Activated CD8-positive, alpha-beta memory T cell treated with anti-CD3 and anti-CD28 coated beads, Interleukin-2, amount 50 U/mL, for 24 hours (primary cell): ENCODE measurements around the gene MME.

Experiments
- DNase-seq: peaks from one replicate; pipeline ENCODE4 v3.0.0-alpha.2; 2020; ENCODE audit errors: extremely low read depth

MME gene

DNA sequence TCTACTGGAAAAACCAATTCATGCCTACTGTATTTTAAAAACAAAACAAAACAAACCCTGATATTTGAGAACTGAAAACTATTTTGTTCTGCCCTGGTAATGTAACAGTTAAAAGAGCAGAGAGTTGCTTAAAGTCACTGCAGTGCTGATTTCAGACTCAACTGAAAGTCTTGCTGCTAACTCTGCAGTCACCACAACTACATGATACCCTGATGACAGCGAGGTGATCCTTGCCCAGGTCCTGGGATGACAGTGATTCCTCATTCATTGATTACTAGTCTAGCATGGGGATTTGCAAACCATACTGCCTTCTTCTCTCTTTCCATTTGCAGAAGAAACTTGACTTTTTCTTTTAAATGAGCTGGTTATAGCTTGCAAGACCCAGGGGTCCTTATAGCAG is 67.5 kb downstream of the MME start:
- DNase-seq = no peak

DNA sequence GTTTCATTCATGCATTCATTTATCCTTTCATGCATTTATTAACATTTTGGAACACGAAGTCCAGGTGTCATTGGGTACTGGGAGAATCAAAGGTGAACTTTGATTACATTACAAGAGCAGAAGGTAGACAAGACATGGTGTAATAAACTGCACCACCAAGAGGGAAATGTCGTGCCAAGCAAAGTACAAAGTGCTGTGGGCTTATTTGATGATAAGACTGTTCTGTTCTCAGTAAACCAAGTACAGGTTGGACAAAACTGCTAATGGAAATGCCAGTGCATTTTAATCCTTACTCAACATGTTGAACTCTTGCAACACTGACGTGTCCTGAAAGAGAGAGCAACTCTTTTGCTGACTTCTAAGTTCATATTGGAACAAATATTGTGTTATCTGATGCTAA is 69.4 kb downstream of the MME start:
- no peak for DNase-seq

DNA sequence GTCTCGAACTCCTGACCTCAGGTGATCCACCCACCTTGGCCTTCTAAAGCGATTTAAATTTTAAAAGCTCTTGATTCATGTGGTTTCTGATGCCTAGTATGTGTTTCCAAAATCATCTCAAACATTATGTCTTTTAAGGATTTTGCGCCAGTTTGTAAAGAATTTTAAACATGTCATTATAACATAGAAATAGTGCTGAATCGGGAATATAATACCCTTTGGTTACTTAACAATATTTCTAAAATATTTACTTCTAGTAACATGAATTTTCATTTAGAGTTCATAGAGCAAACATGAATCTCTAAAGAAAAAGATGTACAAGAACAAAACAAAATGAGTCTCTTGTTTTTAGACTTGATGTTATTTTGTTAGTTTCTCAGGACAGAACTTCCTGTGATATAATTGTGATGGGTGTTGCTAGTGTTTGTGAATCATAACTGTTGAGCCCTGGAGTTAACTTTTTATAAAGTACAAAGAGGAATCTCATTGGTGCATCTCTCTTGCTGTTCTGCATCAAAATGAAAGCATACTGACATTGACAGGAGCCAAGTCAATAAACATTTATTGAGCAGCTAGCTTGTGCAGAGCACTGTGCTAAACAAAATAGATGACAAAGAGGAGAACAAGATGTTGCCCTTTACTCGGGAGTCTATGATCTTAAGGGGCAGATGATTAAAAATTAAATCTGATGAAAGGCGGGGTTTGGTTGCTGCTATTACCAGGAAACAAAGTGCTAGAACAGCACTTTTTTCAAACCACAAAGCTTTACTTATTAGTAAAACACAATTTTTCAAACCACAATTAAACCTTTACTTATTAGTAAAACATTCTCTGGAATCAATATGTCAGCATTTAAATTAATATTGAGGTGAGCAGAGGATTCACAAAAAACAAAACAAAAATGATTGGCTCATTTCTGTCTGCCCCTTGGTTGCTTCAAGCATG is 73.4 kb downstream of the MME start:
- DNase-seq = no peak

DNA sequence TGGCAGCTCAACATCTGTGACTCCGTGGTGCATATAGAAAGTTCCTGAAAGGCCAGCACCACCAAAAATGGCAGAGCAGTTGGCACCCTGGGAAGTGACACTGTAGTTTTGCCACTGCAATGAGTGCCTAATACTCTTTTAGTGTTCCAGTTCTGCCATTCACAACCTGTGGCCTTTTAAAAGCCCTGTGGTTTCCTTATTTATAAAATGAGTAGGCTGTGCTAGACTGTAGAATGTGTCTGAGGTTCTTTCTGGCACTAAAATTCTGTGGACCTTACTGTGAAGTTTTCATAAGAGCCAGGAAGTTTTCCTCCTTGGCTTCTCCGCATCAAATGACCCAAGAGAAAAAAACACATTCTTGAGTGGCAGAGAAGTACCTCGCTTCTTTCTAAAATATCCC is 74.1 kb downstream of the MME start:
- DNase-seq = no peak

DNA sequence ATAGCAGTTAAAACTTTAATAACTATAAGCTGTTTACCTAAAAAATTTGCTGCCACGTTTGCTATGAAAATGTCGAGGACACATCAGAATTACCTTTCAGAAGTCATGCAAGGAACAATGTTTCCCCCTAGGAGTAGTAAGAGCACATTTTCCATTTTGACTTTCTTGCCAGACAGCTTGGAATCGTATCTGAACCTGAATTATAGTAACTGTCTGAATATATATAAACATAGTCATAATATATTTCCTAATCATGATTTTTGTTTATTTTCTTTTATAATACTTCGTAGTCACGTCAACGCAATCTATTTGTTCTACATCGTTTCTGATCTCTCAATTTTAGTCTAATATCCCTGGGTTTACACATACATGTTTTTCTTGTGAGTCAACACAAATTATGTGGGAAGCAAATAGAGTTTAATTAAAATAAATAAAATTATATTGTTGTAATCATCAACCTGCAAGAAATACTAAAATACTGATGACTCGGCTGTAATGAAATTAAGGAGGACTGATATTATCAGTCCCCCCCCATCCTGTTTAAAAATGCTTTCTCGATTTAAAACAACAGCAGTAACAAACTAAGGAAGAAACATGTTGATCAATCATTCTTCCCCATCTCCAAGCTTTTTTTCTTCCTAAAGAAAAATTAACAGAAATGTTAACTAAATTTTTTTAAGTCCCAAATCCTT is 78.4 kb downstream of the MME start:
- no peak for DNase-seq

DNA sequence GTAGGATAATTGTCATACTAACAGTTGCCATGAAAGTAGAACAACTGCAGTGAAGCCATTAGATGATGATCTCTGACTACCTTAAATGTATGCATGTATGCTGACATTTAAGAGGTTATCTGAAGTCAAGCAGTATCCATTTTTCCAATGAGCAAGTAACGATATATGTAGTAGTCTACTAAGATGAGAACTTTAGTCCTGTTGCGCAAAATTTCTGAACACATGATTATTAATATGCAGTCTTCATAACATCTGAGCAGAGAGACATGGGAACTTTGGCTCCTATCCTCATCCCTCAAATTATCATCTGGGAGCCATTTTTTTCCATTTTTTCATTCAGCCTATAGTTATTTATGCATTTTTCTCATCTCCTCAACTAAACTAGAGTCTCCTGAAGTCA is 79.2 kb downstream of the MME start:
- DNase-seq = no peak

DNA sequence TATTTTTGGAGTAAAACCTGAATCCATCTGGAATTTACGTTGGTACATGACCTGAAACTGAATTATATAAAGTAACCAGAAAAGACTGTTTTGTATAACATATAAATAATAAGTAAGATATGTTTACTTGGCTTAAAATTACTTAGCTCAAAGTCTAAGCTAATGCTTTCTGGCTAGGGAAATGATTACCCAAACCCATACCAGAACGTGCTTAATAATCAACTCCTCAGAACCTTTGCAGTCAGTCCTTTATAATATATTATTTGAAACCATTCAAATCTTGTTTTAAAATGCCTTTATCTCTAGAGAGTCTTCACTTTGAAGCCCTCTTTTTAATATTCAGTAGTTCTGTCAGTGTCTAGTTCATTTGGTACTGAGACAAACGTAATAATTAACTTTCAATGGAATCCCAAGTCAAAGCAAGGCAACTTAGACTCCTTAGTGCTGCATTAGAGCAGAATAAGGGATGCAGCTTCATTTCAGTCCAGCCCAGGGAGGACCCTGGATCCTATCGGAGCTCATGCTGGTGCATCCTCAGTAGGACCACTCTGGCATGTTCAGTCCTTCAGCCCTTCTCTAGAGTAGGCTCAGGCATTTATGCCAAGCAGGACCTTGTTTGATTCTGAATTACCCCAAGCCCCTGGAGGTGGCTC is 81.6 kb downstream of the MME start:
- DNase-seq = no peak

DNA sequence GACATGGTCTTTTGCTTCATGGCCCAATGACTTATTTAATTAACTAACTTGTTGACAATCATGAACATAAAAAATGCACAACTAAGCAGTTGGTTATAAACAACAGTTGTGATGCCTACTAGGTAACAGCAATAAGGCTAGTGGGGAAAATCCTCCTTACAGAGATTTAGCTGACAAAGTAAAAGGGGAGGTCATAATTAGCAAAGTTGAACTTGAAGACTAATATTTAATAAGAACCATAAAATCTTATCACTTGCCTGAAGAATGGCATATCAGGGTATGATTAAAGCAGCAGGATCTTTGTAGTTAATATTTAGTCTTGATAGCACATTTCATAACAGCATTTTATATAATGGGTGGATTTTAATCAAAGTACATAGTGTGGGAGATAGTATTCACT is 84.2 kb downstream of the MME start:
- no peak for DNase-seq

DNA sequence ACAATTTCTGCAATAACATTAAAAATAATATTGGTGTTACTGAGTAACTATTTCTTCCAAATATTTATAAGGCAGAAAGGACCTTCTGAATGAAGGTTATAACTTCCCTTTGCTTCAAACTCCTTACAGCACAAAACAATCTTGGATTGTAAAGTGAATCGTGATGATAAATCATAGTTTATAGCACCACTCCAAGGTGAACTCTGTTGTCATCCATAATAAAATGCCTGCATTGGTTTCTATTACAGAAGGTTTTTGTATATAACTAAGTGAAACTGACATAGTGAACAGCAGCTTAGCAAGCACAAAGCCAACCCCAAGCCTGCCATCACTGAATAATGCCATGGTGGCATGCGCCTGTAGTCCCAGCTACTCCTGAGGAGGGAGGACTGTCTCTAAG is 86.3 kb downstream of the MME start:
- DNase-seq = no peak

DNA sequence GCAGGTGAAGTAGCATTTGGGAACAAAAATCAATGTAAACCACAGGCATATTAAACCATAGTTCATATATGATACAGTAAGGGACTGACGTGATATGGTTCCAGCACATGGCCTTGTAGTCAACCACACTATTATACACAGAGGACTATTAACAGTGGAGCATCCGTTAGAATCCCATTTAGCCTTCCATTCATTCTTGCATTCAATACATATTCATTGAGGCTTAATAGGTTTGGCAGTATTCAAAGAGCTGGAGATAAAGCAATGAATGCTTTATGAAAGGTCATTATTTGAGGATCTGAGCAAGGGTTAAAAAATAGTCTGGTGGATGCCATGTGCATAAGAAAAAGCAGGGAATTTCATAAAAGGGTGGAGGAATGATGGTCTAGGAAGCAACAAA is 89.1 kb downstream of the MME start:
- DNase-seq = no peak

DNA sequence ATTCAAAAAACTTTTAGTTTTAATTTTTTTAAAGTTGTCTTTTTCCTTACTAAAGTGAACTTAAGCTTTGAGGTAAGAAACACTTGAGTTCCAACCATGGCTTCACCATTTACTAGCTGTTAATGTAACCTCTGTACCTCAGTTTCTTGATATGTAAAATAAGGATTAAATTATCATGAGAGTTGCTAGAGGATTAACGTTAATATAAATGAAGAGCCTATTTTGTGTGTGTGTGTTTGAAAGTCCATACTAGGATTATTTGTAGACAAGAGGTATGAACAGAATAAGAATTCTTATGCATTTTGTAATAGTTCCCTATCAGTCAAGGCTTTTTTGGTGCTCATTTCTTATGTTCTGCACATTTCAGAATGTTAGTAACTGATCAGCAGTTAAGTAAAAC is 93.7 kb downstream of the MME start:
- no peak for DNase-seq

DNA sequence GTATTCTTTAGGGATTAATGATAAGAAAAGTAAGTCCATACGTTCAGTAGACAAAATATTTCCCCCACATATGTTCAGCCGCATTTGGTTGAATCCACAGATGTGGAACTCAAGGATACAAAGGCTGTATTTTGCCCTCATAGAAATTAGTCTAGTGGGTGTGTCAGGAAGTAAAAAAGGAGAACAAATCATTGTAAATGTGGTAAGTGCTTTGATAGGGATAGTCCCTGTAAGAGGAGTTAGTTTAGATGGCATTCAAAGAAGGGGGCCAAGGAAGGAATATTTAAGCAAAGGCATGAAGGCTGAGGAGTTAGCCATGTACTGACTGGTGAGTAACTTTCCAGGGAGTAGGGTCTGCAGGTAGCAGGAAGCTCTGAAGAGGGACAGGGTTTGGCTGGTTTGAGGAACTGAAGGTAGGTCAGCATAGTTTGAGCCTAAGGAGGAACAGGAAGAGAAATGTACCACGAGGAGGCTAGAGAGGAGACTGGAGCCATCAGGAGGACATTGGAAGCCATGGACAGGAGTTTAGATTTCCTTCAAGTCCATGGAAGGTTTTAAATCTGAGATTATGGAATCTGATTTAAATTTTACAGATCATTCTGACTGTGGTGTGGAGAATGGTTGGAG is 98.8 kb downstream of the MME start:
- no peak for DNase-seq

DNA sequence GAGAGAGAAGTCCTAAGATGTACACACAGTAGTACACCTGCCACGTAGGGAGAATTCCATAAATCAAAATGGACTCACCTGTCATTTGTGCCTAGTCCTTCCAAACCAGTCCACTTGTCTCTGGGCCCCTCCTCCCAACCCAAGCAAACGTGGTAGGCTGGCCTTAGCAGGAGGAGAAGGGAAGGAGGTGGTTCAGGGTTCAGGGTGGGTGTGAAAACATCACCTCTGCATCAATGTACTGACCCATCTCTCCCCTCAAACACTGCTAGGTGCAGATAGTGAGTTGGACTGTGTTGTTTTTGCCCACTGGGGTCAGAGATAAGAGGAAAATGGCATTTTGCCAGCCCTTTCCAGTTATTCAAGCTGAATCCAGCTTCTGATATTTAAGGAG is 99.3 kb downstream of the MME start:
- no peak for DNase-seq

DNA sequence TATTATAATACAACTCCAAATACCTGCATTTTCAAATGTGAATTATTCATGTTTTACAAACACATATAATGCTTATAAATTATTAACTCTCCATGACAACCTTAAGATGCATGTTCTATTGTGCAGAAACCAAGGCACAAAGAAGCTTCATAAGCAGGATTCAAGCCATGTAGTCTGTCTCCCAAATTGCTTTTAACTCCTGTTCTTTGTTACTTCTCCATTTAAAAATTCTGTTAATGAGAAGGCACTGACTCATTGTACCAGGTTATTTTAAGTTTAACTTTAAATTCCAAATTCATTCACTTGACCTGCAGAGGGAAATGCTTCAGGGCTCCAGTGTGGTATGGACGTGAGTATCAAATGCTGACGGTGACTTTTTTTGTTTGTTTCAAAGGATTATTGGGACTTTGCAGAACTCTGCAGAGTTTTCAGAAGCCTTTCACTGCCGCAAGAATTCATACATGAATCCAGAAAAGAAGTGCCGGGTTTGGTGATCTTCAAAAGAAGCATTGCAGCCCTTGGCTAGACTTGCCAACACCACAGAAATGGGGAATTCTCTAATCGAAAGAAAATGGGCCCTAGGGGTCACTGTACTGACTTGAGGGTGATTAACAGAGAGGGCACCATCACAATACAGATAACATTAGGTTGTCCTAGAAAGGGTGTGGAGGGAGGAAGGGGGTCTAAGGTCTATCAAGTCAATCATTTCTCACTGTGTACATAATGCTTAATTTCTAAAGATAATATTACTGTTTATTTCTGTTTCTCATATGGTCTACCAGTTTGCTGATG is 100.0 kb downstream of the MME start:
- no peak for DNase-seq

DNA sequence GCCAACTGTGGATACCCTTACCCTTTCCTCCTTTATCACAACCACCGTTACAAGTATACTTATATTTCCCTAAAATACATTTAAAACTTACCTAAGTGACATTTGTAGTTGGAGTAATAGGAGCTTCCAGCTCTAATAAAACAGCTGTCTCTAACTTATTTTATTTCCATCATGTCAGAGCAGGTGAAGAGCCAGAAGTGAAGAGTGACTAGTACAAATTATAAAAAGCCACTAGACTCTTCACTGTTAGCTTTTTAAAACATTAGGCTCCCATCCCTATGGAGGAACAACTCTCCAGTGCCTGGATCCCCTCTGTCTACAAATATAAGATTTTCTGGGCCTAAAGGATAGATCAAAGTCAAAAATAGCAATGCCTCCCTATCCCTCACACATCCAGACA is 102.3 kb downstream of the MME start:
- DNase-seq = no peak

DNA sequence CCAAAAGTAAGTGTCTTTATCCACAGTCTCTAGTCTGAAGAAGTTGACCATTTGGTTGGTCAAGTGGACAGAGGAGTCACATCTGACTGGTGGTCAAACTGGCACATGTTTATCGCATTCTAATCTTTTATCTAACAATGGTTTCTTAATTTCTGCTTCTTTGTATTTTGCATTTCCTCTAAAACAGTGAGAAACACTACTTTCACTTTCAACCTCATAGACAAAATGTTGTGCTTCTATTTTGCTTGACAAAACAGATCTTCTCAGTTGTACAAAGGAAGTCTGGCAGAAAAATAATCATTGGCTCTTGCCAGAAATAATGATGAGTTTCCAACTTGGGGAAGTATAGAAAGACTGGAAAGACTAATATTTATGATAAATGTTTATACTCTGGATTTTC is 103.9 kb downstream of the MME start:
- DNase-seq = no peak

DNA sequence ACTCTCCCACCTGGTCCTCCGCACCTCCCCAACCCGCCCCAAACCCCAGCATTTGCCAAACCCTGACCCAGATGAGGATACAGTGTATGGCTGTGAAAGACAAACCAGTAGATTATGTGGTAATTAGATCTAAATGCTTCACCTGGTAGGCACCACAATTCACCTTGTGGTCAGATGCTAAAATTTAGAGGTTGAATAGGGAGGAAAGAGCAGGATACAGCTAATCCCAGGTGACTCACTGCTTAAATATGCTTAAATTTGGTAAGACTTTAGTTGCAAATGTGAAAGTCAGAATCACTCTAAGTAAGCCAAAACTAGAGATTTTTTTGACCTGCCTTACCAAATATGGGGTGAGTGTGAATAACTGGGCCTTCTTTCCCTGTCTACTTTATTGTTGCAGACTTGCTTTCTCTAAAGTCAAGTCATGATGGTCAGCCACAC is 105.5 kb downstream of the MME start:
- DNase-seq = no peak

DNA sequence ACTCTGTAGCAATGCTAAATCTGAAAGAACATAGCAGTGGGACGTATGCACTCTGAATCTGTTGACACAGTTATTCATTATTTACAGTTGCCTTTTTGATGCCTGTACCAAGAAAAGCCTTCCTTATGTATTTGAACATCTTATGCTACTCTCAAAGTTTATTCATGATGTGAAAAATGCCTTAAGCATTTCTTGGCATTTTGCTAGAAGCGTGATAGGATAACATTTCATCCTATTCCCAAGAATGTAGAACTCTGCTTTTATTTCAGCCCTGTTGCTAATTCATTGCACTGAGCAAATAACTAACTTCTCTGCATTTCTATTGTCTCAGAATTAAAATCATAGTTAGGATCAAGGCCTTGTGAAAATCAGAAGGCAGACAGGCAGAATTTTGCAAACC is 107.9 kb downstream of the MME start:
- DNase-seq = no peak

DNA sequence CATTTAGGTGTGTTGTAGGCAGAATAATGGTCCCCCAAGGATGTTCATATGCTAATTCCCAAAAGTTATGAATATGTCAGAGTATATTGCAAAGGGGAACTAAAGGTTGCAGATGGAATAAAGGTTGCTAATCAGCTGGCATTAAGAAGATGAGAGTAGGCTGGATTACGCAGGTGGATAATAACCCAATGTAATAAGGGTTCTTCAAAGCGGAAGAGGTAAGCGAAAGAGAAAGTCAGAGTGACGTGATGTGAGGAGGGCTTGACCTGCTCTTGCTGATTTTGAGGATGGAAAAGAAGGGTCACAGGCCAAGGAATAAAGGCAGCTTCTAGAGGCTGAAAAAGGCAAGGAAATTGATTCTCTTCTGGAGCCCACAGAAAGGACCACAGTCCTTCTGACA is 109.4 kb downstream of the MME start:
- DNase-seq = no peak

DNA sequence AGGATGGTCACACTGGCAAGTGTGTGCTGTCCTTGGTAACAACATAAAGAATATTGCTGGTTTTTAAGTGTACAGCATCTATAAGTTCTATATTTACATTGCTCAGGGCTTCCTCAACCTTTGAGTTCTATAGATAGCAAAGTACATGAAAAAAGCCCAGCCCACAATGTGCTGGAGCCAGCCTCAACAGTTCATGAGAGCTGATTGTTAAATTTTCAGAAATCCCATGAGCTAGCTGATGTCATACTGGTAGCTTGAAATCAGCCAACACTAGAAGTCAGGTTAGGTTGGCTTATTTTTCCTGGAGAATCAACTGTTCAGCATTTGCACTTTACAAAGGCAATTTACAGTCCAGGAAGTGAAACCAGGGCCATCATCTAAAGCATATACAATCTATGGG is 110.6 kb downstream of the MME start:
- DNase-seq = no peak

DNA sequence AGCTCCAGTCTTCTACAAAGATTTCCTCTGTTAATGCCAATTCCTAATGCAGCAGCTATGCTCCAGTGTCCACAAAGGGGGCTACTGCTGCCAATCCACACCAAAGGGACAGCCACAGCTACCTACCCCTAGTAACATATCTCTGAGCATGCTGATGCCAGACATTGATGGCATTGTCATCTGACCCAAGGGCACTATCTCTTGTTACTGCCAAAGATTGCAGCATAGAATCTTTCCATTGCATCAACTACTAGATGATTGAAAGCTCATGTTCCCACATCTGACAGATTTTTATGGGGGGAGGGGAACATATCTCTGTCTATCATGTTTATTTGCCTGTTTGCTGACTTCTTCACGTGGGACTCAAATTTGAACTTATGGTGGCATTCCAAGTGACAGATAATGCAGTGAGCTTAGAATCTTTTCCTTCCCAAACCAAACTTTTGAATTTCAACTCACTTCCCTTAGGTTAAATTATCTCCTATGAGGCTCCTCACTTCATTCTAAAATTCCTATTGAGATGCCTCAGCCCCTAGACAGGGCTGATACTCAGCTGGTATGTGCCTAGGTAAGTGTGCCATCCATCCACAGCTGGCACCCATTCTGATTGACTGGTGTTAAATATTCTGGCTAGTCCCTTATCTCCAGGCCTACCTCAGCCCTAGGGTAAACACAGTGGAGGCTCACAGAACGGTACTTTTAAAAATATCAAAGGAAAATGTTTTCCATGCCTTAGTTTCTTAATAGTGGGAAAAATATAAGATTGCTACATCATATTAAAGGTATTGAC is 113.0 kb downstream of the MME start:
- no peak for DNase-seq
